ENCODE measurements around the gene ERN2. TPM values are rescaled to one million over a fixed set of nuclear protein-coding genes. Genes with fewer than 3 reads are reported as not detected.

ERN2 gene
- total RNA-seq, 2 experiments from 2014 or later: not detected

GRCh38 chr16:23710008-23710407, 3.0 kb downstream of the ERN2 start:
- DNase-seq: no peak
- H3K27ac Mint-ChIP-seq: no peak overlapping the region
- H3K4me1 Mint-ChIP-seq (ENCODE audit: low read depth): no peaks in the 10 kb centered on the region
- CTCF ChIA-PET: interaction anchor here (1.6 kb wide), 1 partner anchor 17 kb away, joined by 3 read pairs; no protein-coding TSS in a partner anchor
- peaks cover 51% of the 10 kb centered on the region for H3K27me3 Mint-ChIP-seq (ENCODE audit: low read depth)
- intact Hi-C loops (cut with micrococcal nuclease): no loop called here
- H3K36me3 Mint-ChIP-seq (ENCODE audit: low read depth): no peaks in the 10 kb centered on the region
- H3K9me3 Mint-ChIP-seq: peaks cover 15% of the 10 kb centered on the region
- H3K4me3 Mint-ChIP-seq: no peak overlapping the region

GRCh38 chr16:23709536-23709935, 3.5 kb downstream of the ERN2 start:
- intact Hi-C loops (cut with micrococcal nuclease): no loop called here
- no peak overlapping the region for H3K27ac Mint-ChIP-seq
- no peaks in the 10 kb centered on the region for H3K4me1 Mint-ChIP-seq (ENCODE audit: low read depth)
- DNase-seq: no peak
- CTCF ChIA-PET: interaction anchor here (1.6 kb wide), 1 partner anchor 18 kb away, joined by 3 read pairs; no protein-coding TSS in a partner anchor
- no peaks in the 10 kb centered on the region for H3K36me3 Mint-ChIP-seq (ENCODE audit: low read depth)
- H3K4me3 Mint-ChIP-seq: no peak overlapping the region
- peaks cover 15% of the 10 kb centered on the region for H3K9me3 Mint-ChIP-seq
- H3K27me3 Mint-ChIP-seq (ENCODE audit: low read depth): peaks cover 48% of the 10 kb centered on the region

- DNase-seq: no peak
- H3K27ac Mint-ChIP-seq: no peak overlapping the region
- no peaks in the 10 kb centered on the region for H3K36me3 Mint-ChIP-seq (ENCODE audit: low read depth)
- intact Hi-C loops (cut with micrococcal nuclease): no loop called here
- no peak overlapping the region for H3K4me3 Mint-ChIP-seq
- no peaks in the 10 kb centered on the region for H3K4me1 Mint-ChIP-seq (ENCODE audit: low read depth)
- peaks cover 19% of the 10 kb centered on the region for H3K9me3 Mint-ChIP-seq
- CTCF ChIA-PET: no interaction called here
- H3K27me3 Mint-ChIP-seq (ENCODE audit: low read depth): peaks cover 29% of the 10 kb centered on the region
Measured at GRCh38 chr16:23706439-23706838, 6.6 kb downstream of the ERN2 start.

- no peaks in the 10 kb centered on the region for H3K36me3 Mint-ChIP-seq (ENCODE audit: low read depth)
- H3K4me3 Mint-ChIP-seq: no peak overlapping the region
Measured at GRCh38 chr16:23705517-23705902, 7.5 kb downstream of the ERN2 start.

GRCh38 chr16:23704772-23705516, 8.1 kb downstream of the ERN2 start:
- H3K4me3 Mint-ChIP-seq: no peak overlapping the region
- intact Hi-C loops (cut with micrococcal nuclease): no loop called here
- H3K9me3 Mint-ChIP-seq: peaks cover 14% of the 10 kb centered on the region
- DNase-seq: no peak
- CTCF ChIA-PET: no interaction called here
- no peaks in the 10 kb centered on the region for H3K36me3 Mint-ChIP-seq (ENCODE audit: low read depth)
- peaks cover 14% of the 10 kb centered on the region for H3K27me3 Mint-ChIP-seq (ENCODE audit: low read depth)
- H3K27ac Mint-ChIP-seq: no peak overlapping the region
- H3K4me1 Mint-ChIP-seq (ENCODE audit: low read depth): no peaks in the 10 kb centered on the region

More at GRCh38 chr16:23705517-23705902, 7.5 kb downstream of the ERN2 start:
- CTCF ChIA-PET: no interaction called here
- no peak for DNase-seq
- Mint-ChIP-seq H3K4me1 (ENCODE audit: low read depth) (no peaks in the 10 kb centered on the region), H3K27me3 (ENCODE audit: low read depth) (peaks cover 20% of the 10 kb centered on the region), H3K9me3 (peaks cover 19% of the 10 kb centered on the region), H3K27ac (no peak overlapping the region)
- intact Hi-C loops (cut with micrococcal nuclease): no loop called here

- intact Hi-C loops (cut with micrococcal nuclease): no loop called here
- CTCF ChIA-PET: no interaction called here
- H3K9me3 Mint-ChIP-seq: peaks cover 4% of the 10 kb centered on the region
- no peaks in the 10 kb centered on the region for H3K4me1 Mint-ChIP-seq (ENCODE audit: low read depth)
- no peak overlapping the region for H3K27ac Mint-ChIP-seq
- H3K36me3 Mint-ChIP-seq (ENCODE audit: low read depth): no peaks in the 10 kb centered on the region
- H3K27me3 Mint-ChIP-seq (ENCODE audit: low read depth): peaks cover 6% of the 10 kb centered on the region
- DNase-seq: no peak
- H3K4me3 Mint-ChIP-seq: no peak overlapping the region
Measured at GRCh38 chr16:23702951-23703350, 10.1 kb downstream of the ERN2 start.

GRCh38 chr16:23701045-23701444, 12.0 kb downstream of the ERN2 start:
- Mint-ChIP-seq H3K27ac (no peak overlapping the region), H3K4me1 (ENCODE audit: low read depth) (no peaks in the 10 kb centered on the region), H3K36me3 (ENCODE audit: low read depth) (no peaks in the 10 kb centered on the region), H3K4me3 (no peak overlapping the region), H3K9me3 (peaks cover 4% of the 10 kb centered on the region), H3K27me3 (ENCODE audit: low read depth) (peaks cover 3% of the 10 kb centered on the region)
- DNase-seq: no peak
- intact Hi-C loops (cut with micrococcal nuclease): no loop called here
- CTCF ChIA-PET: interaction anchor here (0.6 to 1.0 kb wide), 3 partner anchors 22 to 1247 kb away, joined by 3 read pairs; no protein-coding TSS in a partner anchor

- CTCF ChIA-PET: interaction anchor here (0.6 kb wide), 1 partner anchor 1247 kb away, joined by 3 read pairs; no protein-coding TSS in a partner anchor
- Mint-ChIP-seq H3K27ac (no peak overlapping the region), H3K4me3 (no peak overlapping the region), H3K36me3 (ENCODE audit: low read depth) (no peaks in the 10 kb centered on the region), H3K4me1 (ENCODE audit: low read depth) (no peaks in the 10 kb centered on the region), H3K27me3 (ENCODE audit: low read depth) (no peaks in the 10 kb centered on the region), H3K9me3 (peaks cover 4% of the 10 kb centered on the region)
- no peak for DNase-seq
- intact Hi-C loops (cut with micrococcal nuclease): no loop called here
Measured at GRCh38 chr16:23700509-23700908, 12.5 kb downstream of the ERN2 start.

GRCh38 chr16:23700093-23700492, 12.9 kb downstream of the ERN2 start:
- Mint-ChIP-seq H3K36me3 (ENCODE audit: low read depth) (no peaks in the 10 kb centered on the region), H3K27me3 (ENCODE audit: low read depth) (peaks cover 2% of the 10 kb centered on the region), H3K9me3 (peaks cover 4% of the 10 kb centered on the region), H3K4me1 (ENCODE audit: low read depth) (no peaks in the 10 kb centered on the region), H3K4me3 (no peak overlapping the region), H3K27ac (no peak overlapping the region)
- CTCF ChIA-PET: interaction anchor here (0.6 kb wide), 1 partner anchor 82 kb away, joined by 3 read pairs; no protein-coding TSS in a partner anchor
- intact Hi-C loops (cut with micrococcal nuclease): no loop called here
- no peak for DNase-seq

- intact Hi-C loops (cut with micrococcal nuclease): no loop called here
- peaks cover 10% of the 10 kb centered on the region for H3K27me3 Mint-ChIP-seq (ENCODE audit: low read depth)
- peaks cover 5% of the 10 kb centered on the region for H3K4me1 Mint-ChIP-seq (ENCODE audit: low read depth)
- DNase-seq: no peak
- peaks cover 4% of the 10 kb centered on the region for H3K9me3 Mint-ChIP-seq
- H3K36me3 Mint-ChIP-seq (ENCODE audit: low read depth): no peaks in the 10 kb centered on the region
- H3K27ac Mint-ChIP-seq: no peak overlapping the region
- no peak overlapping the region for H3K4me3 Mint-ChIP-seq
- CTCF ChIA-PET: no interaction called here
Measured at GRCh38 chr16:23699100-23699499, 13.9 kb downstream of the ERN2 start.

GRCh38 chr16:23695756-23696155, 17.3 kb downstream of the ERN2 start:
- no peak for DNase-seq
- intact Hi-C loops (cut with micrococcal nuclease): no loop called here
- peaks cover 3% of the 10 kb centered on the region for H3K36me3 Mint-ChIP-seq (ENCODE audit: low read depth)
- CTCF ChIA-PET: no interaction called here
- H3K27me3 Mint-ChIP-seq (ENCODE audit: low read depth): peaks cover 10% of the 10 kb centered on the region
- peaks cover 5% of the 10 kb centered on the region for H3K4me1 Mint-ChIP-seq (ENCODE audit: low read depth)
- H3K4me3 Mint-ChIP-seq: no peak overlapping the region
- H3K27ac Mint-ChIP-seq: no peak overlapping the region
- no peaks in the 10 kb centered on the region for H3K9me3 Mint-ChIP-seq

- intact Hi-C loops (cut with micrococcal nuclease): no loop called here
- no peak overlapping the region for H3K4me3 Mint-ChIP-seq
- CTCF ChIA-PET: no interaction called here
- no peaks in the 10 kb centered on the region for H3K9me3 Mint-ChIP-seq
- DNase-seq: no peak
- no peak overlapping the region for H3K27ac Mint-ChIP-seq
- peaks cover 8% of the 10 kb centered on the region for H3K36me3 Mint-ChIP-seq (ENCODE audit: low read depth)
- H3K4me1 Mint-ChIP-seq (ENCODE audit: low read depth): peaks cover 5% of the 10 kb centered on the region
- peaks cover 10% of the 10 kb centered on the region for H3K27me3 Mint-ChIP-seq (ENCODE audit: low read depth)
Measured at GRCh38 chr16:23694644-23695373, 18.2 kb downstream of the ERN2 start.

- H3K27ac Mint-ChIP-seq: no peak overlapping the region
- peaks cover 5% of the 10 kb centered on the region for H3K4me1 Mint-ChIP-seq (ENCODE audit: low read depth)
- H3K27me3 Mint-ChIP-seq (ENCODE audit: low read depth): peaks cover 10% of the 10 kb centered on the region
- H3K4me3 Mint-ChIP-seq: no peak overlapping the region
- H3K36me3 Mint-ChIP-seq (ENCODE audit: low read depth): peaks cover 12% of the 10 kb centered on the region
- no peak for DNase-seq
- CTCF ChIA-PET: no interaction called here
- no peaks in the 10 kb centered on the region for H3K9me3 Mint-ChIP-seq
- intact Hi-C loops (cut with micrococcal nuclease): no loop called here
Measured at GRCh38 chr16:23694265-23694643, 18.8 kb downstream of the ERN2 start.
